Measurements from ENCODE around the gene GIGYF1. TPM values are rescaled to one million over a fixed set of nuclear protein-coding genes. Genes with fewer than 3 reads are reported as not detected.
A peak's percentile ranks its signal among the peaks of the same experiment; 100 is the strongest.

The GIGYF1 gene
- total and polyA plus RNA-seq, 2 of the 13 experiments (the other 11 are each of a cell fraction or from before 2014, with no cell fraction given) = 7.6 to 16.1 TPM

DNA sequence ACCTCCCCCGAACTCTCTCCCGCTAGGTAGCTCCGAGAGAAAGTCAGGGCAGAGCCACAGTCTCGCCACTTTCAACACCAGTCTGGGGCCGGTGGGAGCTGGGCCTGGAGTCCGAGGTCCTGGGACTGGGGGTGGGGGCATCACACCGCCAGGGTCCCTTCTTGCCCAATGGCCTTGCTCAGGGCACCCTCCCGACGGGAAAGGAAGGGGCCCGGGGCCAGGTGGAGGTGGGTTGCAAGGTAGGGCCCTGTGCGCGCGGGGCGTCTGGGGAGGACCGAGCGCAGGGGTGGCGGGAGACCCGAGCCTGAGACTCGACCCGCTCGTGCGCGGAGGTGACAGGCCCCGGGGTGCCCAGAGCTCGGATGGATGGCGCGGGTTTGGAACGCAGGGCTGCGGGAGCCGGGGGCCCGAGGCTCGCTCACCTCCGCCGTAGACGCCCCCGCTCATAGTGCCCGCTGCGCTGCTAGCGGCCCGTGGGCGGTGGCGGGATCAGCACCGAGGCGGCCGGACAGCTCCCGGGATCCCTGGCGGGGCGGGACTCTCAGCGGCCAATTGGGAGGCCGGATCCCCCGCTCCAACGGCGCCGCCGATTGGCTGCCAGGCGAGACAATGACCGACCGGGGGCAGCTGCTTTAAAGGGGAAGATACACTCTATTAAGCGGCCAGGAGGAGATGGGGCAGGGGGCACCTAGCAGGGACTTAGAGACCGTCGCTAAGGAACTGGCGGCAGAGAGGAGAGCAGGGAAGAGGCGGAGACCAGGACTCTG, 38.0 kb downstream of the GIGYF1 start, which contains the start of gene ACTL6B (continued):
- TF ChIP-seq, protein P1, sequence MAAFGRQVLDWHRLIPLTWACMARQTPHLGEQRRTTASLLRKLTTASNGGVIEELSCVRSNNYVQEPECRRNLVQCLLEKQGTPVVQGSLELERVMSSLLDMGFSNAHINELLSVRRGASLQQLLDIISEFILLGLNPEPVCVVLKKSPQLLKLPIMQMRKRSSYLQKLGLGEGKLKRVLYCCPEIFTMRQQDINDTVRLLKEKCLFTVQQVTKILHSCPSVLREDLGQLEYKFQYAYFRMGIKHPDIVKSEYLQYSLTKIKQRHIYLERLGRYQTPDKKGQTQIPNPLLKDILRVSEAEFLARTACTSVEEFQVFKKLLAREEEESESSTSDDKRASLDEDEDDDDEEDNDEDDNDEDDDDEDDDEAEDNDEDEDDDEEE (CRISPR knock-in tag; IDR thresholded peaks at IDR 0.05) = peak; percentile 66; the same call in 1 of the 2 replicates
- TF ChIP-seq, protein P2, sequence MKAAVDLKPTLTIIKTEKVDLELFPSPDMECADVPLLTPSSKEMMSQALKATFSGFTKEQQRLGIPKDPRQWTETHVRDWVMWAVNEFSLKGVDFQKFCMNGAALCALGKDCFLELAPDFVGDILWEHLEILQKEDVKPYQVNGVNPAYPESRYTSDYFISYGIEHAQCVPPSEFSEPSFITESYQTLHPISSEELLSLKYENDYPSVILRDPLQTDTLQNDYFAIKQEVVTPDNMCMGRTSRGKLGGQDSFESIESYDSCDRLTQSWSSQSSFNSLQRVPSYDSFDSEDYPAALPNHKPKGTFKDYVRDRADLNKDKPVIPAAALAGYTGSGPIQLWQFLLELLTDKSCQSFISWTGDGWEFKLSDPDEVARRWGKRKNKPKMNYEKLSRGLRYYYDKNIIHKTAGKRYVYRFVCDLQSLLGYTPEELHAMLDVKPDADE (CRISPR knock-in tag; IDR thresholded peaks at IDR 0.05) = 0 out of 2 replicates have a peak, but pooled peaks have one; percentile 9
- TF ChIP-seq ZFP37 (CRISPR knock-in tag; IDR thresholded peaks at IDR 0.05; ENCODE audit: borderline replicate concordance) (0 out of 2 replicates have a peak, but pooled peaks have one; percentile 61), TGIF2 (CRISPR knock-in tag; IDR thresholded peaks at IDR 0.05) (peak; percentile 80), ZNF367 (CRISPR knock-in tag; IDR thresholded peaks at IDR 0.05; ENCODE audit: borderline replicate concordance) (no peak), SOX13 (IDR thresholded peaks at IDR 0.05) (no peak), SOX13 (CRISPR knock-in tag; conservative IDR thresholded peaks at IDR 0.05 in 1 of 2, IDR thresholded peaks at IDR 0.05 in 1 of 2) (peak in 1 of 2 experiments; percentile 59; a peak in 1 of 4 replicates), ZNF350 (CRISPR knock-in tag; IDR thresholded peaks at IDR 0.05; ENCODE audit: borderline replicate concordance, low read depth) (peak; percentile 36; the same call in 1 of the 2 replicates), IKZF1 (IDR thresholded peaks at IDR 0.05) (no peak), ISX (CRISPR knock-in tag; conservative IDR thresholded peaks at IDR 0.05) (no peak), ZKSCAN8 (CRISPR knock-in tag; IDR thresholded peaks at IDR 0.05; ENCODE audit: borderline replicate concordance) (0 out of 2 replicates have a peak, but pooled peaks have one; percentile 63), NFATC3 (CRISPR knock-in tag; IDR thresholded peaks at IDR 0.05) (peak; percentile 45; the same call in 1 of the 2 replicates)
- TF ChIP-seq, protein P3, sequence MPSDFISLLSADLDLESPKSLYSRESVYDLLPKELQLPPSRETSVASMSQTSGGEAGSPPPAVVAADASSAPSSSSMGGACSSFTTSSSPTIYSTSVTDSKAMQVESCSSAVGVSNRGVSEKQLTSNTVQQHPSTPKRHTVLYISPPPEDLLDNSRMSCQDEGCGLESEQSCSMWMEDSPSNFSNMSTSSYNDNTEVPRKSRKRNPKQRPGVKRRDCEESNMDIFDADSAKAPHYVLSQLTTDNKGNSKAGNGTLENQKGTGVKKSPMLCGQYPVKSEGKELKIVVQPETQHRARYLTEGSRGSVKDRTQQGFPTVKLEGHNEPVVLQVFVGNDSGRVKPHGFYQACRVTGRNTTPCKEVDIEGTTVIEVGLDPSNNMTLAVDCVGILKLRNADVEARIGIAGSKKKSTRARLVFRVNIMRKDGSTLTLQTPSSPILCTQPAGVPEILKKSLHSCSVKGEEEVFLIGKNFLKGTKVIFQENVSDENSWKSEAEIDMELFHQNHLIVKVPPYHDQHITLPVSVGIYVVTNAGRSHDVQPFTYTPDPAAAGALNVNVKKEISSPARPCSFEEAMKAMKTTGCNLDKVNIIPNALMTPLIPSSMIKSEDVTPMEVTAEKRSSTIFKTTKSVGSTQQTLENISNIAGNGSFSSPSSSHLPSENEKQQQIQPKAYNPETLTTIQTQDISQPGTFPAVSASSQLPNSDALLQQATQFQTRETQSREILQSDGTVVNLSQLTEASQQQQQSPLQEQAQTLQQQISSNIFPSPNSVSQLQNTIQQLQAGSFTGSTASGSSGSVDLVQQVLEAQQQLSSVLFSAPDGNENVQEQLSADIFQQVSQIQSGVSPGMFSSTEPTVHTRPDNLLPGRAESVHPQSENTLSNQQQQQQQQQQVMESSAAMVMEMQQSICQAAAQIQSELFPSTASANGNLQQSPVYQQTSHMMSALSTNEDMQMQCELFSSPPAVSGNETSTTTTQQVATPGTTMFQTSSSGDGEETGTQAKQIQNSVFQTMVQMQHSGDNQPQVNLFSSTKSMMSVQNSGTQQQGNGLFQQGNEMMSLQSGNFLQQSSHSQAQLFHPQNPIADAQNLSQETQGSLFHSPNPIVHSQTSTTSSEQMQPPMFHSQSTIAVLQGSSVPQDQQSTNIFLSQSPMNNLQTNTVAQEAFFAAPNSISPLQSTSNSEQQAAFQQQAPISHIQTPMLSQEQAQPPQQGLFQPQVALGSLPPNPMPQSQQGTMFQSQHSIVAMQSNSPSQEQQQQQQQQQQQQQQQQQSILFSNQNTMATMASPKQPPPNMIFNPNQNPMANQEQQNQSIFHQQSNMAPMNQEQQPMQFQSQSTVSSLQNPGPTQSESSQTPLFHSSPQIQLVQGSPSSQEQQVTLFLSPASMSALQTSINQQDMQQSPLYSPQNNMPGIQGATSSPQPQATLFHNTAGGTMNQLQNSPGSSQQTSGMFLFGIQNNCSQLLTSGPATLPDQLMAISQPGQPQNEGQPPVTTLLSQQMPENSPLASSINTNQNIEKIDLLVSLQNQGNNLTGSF (CRISPR knock-in tag; IDR thresholded peaks at IDR 0.05) = 0 out of 2 replicates have a peak, but pooled peaks have one; percentile 50
- TF ChIP-seq, protein P4, sequence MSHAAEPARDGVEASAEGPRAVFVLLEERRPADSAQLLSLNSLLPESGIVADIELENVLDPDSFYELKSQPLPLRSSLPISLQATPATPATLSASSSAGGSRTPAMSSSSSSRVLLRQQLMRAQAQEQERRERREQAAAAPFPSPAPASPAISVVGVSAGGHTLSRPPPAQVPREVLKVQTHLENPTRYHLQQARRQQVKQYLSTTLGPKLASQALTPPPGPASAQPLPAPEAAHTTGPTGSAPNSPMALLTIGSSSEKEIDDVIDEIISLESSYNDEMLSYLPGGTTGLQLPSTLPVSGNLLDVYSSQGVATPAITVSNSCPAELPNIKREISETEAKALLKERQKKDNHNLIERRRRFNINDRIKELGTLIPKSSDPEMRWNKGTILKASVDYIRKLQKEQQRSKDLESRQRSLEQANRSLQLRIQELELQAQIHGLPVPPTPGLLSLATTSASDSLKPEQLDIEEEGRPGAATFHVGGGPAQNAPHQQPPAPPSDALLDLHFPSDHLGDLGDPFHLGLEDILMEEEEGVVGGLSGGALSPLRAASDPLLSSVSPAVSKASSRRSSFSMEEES (CRISPR knock-in tag; IDR thresholded peaks at IDR 0.05) = peak; percentile 76
- TF ChIP-seq, protein P5, sequence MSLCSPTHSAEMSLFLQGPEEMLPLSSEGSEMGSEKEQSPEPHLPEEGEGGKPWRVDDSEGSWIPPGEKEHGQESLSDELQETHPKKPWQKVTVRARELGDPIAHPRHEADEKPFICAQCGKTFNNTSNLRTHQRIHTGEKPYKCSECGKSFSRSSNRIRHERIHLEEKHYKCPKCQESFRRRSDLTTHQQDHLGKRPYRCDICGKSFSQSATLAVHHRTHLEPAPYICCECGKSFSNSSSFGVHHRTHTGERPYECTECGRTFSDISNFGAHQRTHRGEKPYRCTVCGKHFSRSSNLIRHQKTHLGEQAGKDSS (CRISPR knock-in tag; IDR thresholded peaks at IDR 0.05; ENCODE audit: borderline replicate concordance, low read depth) = 0 out of 2 replicates have a peak, but pooled peaks have one; percentile 31
- TF ChIP-seq, protein P6, sequence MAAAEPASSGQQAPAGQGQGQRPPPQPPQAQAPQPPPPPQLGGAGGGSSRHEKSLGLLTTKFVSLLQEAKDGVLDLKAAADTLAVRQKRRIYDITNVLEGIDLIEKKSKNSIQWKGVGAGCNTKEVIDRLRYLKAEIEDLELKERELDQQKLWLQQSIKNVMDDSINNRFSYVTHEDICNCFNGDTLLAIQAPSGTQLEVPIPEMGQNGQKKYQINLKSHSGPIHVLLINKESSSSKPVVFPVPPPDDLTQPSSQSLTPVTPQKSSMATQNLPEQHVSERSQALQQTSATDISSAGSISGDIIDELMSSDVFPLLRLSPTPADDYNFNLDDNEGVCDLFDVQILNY (CRISPR knock-in tag; conservative IDR thresholded peaks at IDR 0.05) = peak; percentile 53; the same call in 1 of the 2 replicates

Data from HepG2 (cell line).